ELR (cell line): ENCODE results near the gene IVD.

Experiments
- DNase-seq: peaks from one replicate; pipeline ENCODE4 v3.0.0-alpha.2; 2015; ENCODE audit warnings: low read depth

The IVD gene

DNA sequence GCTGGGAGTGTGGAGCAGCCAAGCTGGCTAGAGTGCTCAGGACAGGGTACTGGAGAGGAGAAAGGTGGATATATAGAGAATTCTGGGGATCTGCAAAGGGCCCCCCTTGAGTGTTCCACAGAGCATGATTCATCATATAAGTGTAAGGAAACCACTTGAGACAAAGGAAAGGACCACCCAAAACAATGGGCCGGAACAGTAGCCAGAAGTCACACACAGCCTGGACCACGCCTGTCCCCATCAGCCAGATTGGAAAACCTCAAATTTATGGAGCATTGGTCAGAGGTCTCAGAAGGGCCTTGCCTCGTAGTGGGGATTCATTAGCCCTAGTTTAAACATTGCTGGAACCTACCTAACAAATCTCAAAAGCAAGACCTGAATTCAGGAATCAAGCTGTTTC, 28.0 kb upstream of the IVD start:
- DNase-seq = no peak

DNA sequence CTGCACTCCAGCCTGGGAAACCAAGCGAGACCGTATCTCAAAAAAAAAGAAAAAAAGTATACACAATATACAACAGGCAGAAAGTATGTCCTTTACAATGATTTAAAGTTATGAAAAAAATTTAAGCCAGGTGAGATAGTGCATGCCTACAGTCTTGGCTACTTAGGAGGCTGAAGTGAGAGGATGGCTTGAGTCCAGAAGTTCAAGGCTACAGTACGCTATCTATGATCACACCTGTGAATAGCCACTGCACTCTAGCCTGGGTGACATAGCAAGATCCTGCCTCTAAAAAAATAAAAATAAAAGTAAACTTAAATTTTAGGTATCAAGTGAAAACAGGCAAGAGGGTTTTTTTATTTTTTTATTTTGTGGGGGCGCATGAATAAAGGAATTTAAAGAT, 26.2 kb upstream of the IVD start:
- DNase-seq = no peak

GRCh38 chr15:40379853-40380252, 25.7 kb upstream of the IVD start:
- DNase-seq = peak; percentile 96

DNA sequence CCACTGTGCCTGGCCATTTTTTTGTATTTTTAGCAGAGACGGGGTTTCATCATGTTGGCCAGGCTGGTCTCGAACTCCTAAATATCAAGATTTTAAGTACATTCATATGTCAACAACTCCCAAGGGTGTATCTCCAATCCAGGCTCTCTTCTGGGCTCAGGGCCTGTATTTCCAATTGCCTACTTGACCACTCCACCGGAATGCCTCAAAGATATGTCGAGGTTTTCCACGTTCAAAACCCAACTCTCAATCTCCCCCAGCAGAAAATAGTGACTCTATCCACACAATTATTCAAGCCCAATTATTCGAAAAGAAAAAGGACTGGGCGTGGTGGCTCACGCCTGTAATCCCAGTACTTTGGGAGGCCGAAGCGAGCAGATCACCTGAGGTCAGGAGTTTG, 25.0 kb upstream of the IVD start:
- no peak for DNase-seq

DNA sequence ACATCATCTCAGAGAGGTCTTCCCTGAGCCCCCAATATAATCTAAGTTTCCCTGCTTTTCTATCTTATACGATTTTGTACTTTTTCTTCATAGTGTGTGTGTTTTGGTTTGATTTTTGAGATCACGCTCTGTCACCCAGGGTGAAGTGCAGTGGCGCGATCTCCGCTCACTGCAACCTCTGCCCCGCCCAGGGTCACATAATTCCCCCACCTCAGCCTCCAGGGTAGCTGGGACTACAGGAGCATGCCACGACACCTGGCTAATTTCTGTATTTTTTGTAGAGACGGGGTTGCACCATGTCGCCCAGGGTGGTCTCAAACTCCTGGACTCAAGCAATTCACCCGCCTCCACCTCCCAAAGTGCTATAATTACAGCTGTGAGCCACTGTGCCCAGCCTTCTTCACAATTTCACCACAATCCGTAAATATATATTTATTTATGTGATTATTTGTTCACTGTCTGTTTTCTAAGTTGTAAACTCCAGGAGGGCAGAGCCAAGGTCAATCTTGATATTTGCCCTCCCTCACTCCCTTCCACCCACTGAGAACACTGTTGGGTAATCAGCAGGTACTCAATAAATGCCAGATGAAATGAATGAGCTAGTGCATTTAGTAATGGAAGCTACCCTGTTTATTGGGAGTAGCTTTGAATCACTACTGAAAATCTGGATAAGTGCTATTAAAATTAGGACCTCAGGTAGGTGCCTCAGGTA, 23.6 kb upstream of the IVD start:
- DNase-seq = no peak

DNA sequence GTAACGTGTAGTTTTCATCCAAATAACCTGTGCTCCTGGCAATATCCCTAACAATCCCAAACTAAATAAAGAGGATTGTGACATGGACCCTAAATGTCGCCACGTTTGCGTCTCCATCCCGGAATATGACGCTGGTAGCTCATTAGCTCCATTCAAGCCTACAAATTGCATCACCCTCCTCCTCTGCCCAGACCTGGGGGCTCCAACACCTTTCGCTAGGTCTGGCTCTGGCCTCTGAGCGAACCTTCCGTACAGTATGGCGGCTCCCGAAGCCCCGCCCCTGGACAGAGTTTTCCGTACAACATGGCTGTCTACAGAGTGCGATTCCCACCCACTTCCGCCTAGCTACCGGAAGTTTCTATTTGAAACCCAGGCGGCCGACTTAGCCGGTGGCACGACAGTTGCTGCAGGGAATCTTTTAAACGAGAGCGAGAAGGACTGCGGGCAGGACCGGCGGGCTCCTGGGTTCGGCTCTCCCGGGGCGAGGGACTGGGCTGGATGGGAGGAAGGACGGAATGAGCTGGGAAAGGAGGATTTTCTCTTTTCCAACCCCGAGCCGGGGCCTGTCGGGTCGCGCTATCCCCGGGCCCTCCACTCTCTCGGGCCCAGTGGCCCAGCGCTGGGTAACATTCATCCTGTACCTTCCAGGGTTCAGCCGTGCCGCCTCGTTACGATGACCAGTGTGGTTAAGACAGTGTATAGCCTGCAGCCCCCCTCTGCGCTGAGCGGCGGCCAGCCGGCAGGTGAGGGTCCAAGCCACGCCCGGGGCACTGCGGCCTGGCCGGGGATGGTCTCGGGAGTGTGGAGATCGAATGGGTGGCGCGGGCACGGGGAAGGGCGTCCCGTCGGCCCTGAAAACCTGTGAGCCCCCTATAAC, 22.8 kb upstream of the IVD start, which contains the start of gene KNSTRN:
KNSTRN (plus strand) TSS at position 142 of the 877 bp plus-strand sequence; CDS start at position 257, 115 bp downstream.
- DNase-seq = peak; percentile 95

GRCh38 chr15:40386480-40386879, 19.1 kb upstream of the IVD start:
- no peak for DNase-seq

GRCh38 chr15:40388941-40389823, 16.4 kb upstream of the IVD start:
- DNase-seq = no peak

GRCh38 chr15:40389824-40390595, 15.6 kb upstream of the IVD start:
- DNase-seq = no peak

- no peak for DNase-seq
These were observed 12.3 kb upstream of the IVD start for GRCh38 chr15:40392986-40393948.

GRCh38 chr15:40397688-40398412, 7.7 kb upstream of the IVD start:
- no peak for DNase-seq

- no peak for DNase-seq
These were observed 7.2 kb upstream of the IVD start for GRCh38 chr15:40398413-40398873.

GRCh38 chr15:40399370-40399769, 6.2 kb upstream of the IVD start:
- DNase-seq = no peak

- no peak for DNase-seq
These were observed 1.9 kb downstream of the IVD start for GRCh38 chr15:40407330-40407990.

DNA sequence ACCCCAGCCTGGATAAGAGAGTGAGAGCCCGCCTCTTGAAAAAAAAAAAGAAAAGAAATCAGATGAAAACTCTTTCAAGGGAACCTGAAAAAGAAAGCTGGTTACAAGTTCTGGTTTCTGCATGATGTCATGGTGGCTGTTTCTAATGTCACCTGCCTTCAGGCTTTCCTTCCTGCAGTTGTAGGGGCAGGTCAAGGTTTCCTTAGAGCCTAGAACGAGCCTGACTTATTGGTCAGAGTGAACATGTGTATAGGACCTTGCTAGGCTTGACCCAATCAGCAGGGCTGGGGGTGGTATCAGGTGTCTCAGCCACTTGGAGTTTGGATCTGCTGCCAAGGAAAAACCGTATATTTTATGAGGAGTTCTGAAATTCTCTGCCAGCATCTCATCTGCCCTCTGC, 3.8 kb downstream of the IVD start:
- DNase-seq = no peak

DNA sequence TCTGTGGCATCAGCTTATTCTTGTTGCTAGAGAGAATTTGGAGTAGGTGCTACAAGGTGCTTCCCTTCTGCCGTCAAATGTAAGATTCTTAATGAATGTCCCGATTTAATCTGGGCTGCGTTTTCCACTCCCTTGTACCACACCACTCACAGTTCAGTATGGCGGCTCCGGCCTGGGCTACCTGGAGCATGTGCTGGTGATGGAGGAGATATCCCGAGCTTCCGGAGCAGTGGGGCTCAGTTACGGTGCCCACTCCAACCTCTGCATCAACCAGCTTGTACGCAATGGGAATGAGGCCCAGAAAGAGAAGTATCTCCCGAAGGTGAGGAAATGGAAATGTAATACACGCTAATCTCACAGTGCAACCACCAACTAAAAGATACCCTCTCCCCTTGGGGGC, 4.9 kb downstream of the IVD start:
- no peak for DNase-seq

DNA sequence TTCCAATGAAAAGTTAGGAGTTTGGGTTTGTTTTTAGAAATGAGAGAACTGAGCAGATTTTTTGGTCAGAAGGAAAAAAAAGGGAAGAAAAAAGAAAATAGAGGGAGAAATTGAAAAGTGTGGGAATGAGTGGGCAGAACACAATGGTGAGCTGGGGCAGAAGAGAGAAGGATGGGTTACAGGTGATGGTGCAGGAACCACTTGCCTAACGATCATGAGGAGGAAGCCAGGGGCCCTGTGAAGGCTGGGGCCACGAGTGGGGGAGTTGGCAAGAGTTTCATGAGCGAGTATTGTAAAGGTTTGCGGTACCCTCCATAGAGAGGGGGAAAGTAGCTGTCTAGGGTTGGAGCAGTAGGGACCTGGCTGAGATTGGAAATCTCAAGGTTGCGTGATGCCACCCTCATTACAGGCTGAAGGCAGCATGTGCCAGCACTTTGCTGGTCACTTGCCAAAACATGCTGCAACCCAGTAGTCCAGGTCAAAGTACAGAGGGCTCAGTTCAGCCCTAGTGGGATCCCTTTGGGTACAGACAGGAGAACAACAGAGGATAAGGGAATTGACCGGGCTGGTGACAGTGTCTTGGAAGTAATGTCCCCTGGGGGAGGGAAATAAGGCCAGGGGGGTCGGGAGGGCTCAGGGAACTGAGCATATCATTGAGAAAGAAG, 6.6 kb downstream of the IVD start:
- DNase-seq = no peak

DNA sequence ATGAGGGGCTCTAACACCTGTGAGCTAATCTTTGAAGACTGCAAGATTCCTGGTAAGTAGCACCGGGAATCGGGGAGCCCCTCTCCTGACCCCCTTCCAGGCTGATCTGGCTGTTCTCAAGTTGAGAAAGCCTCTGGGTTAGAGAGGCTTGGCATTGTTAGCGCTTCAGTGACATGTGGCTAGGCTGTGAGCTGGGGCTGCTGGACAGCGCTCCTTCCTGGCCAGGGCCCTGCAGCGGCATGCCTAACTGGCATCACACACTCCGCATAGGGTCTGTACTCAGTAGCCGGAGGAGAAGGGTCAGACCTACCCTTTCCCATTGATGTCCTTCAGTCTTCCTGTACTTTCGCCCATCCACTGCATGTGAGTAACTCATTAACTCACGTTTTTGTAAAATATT, 7.4 kb downstream of the IVD start:
- DNase-seq = no peak
